ENCODE measurements around the gene GNPNAT1.

GRCh38 chr14:52791223-52792096 is at the start of gene GNPNAT1:
- TF ChIP-seq, protein P1, sequence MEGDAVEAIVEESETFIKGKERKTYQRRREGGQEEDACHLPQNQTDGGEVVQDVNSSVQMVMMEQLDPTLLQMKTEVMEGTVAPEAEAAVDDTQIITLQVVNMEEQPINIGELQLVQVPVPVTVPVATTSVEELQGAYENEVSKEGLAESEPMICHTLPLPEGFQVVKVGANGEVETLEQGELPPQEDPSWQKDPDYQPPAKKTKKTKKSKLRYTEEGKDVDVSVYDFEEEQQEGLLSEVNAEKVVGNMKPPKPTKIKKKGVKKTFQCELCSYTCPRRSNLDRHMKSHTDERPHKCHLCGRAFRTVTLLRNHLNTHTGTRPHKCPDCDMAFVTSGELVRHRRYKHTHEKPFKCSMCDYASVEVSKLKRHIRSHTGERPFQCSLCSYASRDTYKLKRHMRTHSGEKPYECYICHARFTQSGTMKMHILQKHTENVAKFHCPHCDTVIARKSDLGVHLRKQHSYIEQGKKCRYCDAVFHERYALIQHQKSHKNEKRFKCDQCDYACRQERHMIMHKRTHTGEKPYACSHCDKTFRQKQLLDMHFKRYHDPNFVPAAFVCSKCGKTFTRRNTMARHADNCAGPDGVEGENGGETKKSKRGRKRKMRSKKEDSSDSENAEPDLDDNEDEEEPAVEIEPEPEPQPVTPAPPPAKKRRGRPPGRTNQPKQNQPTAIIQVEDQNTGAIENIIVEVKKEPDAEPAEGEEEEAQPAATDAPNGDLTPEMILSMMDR (IDR thresholded peaks at IDR 0.05): no peak
- peak; percentile 46 to 79 for TF ChIP-seq POLR2A (IDR thresholded peaks at IDR 0.05)
